Measurements from ENCODE around the gene SAA4.
A peak's percentile ranks its signal among the peaks of the same experiment; 100 is the strongest.
"Not testable (repeated sequence)": the region's sequence is repeated elsewhere in the genome, so short reads cannot be mapped to it uniquely, and the experiment has no call there.

Gene SAA4

DNA sequence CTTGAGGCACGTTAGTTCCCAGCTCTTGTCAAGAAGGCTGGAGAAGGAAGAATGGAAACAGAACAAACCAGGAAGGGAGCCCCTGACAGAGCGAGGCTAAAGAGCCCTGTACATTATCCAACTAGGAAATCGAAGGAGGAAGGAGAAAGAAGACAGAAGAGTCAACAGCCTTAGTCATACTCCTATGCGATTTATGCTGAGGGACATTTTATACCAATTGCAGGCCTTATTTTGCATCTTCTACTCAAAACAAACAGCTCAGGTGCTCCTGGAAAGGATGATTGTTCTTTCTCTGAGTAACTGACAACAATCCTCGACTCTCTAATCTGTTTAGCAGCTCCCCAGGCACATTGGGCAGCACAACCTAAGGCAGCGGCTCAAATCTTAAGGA is 10.6 kb upstream of the SAA4 start:
- not testable (repeated sequence) for DNase-seq

DNA sequence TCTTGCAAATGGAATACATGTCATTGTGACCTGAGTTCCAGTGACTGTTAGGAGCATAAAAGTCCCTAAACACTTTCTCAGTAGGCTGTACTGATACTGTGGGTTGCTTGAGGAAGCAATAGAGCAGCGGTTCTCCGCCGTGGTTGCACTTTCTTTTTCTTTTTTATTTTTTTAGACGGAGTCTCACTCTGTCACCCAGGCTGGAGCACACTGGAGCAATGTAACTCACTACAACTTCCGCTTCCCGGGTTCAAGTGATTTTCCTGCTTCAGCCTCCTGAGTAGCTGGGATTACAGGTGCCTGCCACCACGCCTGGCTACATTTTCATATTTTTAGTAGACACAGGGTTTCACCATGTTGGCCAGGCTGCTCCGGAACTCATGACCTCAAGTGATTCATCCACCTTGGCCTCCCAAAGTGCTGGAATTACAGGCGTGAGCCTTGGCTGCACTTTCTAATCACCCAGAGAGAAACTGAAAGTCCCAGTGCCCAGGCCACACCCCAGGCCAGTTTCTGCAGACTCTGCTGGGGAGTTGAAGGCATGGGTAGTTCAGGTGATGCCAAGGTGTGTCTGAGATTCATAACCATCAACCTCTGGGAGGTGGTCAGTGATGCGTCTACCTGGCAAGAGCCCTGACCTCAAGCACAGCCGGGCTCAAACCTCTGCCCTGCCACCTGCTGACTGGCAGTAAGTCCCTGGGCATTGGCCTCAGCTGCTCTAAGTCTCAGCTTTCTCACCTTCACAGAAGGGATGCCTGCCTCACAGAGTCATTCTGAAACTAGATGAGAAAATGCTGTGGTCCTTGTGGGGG is 10.0 kb upstream of the SAA4 start:
- DNase-seq: not testable (repeated sequence)

DNA sequence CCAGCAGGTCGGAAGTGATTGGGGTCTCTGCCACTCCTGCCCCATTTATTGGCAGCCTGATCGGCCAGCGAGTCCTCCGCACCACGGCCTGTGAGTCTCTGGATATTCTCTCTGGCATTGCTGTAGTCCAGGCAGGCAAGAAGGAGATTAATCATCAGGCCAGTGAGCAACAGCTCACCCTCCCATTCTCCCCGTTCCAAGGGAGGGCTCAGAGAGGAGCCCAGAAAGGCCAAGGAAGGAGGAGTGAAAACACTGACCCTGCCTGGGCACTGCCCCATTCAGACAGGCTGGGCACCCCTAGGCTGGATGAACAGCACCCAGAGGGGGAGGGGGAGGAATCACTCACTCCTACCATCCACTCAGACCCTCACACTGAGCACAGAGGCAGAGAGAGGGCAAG is 8.8 kb upstream of the SAA4 start:
- no peak for DNase-seq

DNA sequence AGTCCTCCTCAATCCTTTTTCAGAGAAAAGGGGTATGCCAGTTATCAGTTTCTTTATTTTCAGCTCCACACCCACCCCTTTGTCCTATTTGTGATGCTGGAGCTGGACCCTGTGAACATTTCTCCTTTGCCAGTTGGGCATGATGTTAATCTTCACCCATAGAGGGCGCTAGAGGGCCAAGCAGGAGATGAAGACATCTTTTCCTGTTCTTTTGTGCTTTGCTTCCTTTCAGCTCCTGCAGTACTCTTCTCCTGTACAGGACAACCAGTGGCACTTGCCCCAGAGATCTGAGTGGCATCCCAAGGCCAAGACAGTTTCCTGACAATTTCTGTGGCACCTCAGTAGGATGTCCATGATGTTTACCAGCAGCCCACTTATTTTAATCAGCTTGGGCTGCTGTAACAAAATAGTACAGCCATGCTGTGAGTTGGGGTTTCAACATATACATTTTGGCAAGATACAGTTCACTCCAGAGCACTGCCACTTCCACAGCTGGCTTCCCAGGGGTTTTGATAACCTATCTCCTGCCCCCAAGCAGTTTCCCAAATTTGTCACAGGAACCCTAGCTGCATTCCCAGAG is 7.3 kb upstream of the SAA4 start:
- peak in 10 of 56 donors; percentile 2 to 20 (median 5) for DNase-seq

GRCh38 chr11:18239655-18240054 is 3.1 kb upstream of the SAA4 start:
- no peak for DNase-seq

- DNase-seq: no peak
These were observed 938 bp downstream of the SAA4 start for GRCh38 chr11:18235394-18236334.

GRCh38 chr11:18233912-18234311 is 2.7 kb downstream of the SAA4 start:
- no peak for DNase-seq

DNA sequence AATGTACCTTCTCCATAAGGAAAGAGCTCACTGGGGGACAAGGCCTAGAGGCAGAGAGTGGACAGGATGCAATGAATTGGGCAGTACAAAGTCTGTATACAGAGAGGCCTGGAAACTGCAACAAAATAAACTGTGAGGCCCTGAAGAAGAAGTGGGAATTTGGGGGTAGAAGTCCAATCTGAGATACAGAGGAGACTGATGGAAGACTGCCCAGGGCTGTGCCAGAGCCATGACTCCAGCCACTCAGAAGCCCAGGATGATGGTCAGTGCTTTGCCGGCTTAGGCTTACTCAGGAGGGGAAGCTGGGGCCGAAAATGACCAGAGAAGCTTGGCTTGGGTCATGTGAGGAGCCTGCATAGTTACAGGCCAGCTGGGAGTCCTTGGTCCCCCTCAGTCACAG is 5.7 kb downstream of the SAA4 start:
- no peak for DNase-seq

DNA sequence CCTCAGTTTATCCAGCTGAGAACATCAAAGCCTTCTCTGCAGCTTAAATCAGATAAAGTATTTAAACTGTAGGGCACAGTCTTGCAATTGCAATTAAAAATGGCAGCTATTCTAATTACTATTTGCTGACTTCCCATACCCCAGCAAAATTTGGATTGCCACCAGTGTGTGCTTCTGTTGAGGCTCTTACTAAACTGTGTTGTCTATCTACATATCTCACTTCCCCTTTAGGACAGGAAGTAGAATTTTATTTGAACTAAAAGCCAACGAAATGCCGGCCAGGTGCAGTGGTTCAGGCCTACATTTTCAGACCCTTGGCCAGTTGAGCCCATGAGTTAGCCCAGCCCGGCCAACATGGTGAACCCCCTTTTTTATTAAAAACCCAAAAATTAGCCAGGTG is 7.1 kb downstream of the SAA4 start:
- no peak for DNase-seq

GRCh38 chr11:18225913-18226312 is 10.7 kb downstream of the SAA4 start:
- no peak for DNase-seq

DNA sequence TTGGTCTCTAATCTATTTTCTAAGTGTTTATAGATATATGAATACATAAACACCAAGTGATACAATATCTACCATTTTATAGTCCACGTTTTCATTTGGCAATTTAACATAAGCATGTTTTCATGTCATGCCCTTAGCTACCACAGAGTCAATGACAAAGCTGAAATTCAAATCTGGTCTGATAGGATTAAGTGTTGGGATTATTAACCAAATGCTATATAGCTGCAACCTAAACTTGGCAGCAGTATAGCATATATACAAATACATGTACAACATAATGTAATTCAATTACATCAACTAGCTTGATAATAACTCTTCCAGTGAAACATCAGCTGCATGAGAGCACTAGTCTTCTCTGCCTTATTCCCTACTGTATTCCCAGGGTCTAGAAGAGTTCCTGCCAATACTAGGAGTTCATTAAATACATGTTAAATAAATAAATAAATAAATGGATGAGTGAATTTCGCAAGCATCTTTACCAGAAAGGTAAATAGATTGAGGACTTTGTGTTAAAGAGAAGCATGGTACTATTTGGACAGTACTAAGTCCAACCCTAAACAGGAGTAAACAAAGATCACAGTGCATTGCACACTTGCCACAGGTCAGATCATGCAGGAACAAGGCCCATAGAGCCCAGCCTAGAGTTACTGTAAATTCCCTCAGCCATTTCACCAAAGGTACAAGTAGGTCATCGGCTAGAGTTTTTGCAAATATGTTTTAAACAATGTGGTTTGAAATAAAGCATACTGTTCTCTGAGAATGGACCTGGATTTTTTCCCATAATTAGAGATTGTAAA is 12.8 kb downstream of the SAA4 start:
- no peak for DNase-seq

- DNase-seq: no peak
These were observed 13.7 kb downstream of the SAA4 start for GRCh38 chr11:18222814-18223421.

DNA sequence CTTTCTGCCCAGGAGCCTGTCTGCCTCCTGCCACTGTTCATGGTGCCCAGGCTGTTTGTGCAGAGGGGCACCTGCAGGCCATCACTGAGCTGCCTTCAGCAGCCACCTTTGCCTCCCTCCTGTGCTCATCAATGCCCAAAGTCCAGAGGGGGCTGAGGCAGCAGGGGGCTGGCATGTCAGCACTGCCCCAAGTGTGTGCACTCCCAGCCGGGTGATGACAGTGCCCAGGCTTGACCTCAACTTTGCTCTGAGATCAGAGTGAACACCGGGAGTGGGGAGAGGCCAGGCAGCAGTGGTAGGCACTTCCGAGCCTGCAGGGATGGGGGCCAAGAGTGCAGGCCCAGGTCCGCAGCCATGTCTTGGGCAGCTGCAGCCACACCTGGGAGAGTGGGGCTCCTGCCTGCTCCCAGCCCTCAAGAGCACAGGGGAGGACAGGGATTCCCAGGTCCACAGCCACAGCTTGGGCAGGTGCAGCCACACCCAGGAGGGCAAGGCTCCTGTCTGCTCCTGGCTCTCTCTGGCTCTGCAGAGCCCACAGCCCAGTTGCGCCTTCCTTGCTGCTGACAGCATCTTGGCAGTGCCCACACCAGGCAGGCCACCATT is 15.2 kb downstream of the SAA4 start:
- DNase-seq: no peak

DNA sequence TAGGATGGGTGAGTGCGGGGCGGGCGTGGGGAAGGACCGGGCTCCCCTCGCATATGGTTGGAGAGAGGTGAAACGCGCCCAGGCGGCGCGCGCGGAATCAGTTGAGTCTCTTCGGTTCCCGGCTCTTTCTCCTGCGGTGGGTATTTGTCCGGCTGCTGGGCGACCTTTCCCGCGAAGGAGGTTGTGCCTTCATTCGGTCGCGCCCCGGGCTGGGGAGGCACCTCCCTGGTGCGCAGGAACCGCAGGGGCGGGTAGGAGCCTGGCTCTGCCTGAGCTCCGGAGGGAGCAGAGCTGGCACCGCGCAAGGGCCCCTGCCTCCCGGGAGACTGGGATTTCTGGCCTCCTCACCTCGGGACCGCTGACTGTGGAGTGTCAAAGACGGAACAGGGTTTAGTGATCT is 27.5 kb downstream of the SAA4 start:
- no peak for DNase-seq

GRCh38 chr11:18204771-18205170 is 31.8 kb downstream of the SAA4 start:
- no peak for DNase-seq

- DNase-seq: no peak
These were observed 32.4 kb downstream of the SAA4 start for GRCh38 chr11:18204220-18204619.

DNA sequence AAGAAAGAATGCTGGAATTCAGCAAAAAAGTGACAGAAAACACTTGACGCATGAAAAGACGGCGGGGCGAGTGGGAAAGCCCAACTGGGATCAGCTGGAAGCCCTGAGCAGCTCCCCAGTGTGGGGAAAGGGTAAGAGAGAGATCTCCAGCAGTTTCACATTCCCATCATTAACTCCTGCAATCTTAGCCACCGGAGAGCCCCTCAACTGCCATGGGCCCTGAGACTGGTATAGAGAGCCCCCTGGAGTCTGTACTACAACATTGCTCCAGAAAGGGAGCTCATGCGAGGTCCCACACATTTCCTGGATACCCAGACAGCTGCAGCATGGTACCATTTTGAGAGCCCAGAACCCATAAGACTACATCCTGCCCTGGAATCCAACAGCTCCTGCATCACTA is 32.9 kb downstream of the SAA4 start:
- DNase-seq: no peak

GRCh38 chr11:18197738-18198137 is 38.9 kb downstream of the SAA4 start:
- not testable (repeated sequence) for DNase-seq

DNA sequence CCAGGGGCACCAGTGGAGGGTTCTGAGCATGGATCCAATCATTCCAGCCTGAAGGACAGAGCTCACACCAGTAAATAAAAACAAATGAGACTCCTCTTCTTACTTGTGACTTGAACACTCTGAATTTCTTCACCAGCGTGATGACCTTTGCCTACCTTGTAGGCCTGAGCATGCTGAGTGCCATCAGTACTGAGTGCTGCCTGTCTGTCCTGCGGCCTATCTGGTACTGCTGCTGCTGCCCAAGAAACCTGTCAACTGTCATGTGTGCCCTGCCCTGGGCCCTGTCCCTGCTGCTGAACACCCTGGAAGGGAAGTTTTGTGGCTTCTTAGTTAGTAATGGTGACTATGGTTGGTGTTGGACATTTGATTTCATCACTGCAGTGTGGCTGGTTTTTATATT is 40.1 kb downstream of the SAA4 start:
- no peak for DNase-seq

DNA sequence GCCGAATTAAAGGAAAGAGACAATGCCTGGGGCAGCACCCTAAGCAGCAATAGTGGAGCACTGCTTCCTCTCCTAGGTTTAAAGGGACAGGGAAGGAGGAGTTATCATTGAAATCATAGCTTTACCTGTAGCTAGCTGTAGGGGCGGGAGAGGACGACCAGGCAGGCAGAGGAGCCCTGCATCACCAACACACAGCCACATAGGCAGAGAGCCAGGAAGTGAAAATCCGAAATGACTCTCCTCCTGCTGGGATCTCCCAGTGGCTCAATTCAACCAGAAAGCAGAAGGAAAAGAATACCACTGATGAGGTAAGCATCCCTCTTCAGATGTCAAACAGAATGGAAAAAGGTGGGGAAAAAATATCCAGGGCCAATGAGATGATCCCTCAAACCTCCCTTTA is 43.6 kb downstream of the SAA4 start:
- DNase-seq: peak in 1 of 56 donors; percentile 4
